Heart left ventricle (tissue), 16 donors: Measurements from ENCODE around the gene SIGLEC8. TPM values are rescaled to one million over a fixed set of nuclear protein-coding genes. Genes with fewer than 3 reads are reported as not detected.

Experiments
- ATAC-seq, 4 donors: fragments of 200-7000 bp; cut with Tn5 transposase; one replicate each; pipeline ENCODE4 v1.9.1; 2020 to 2022; ENCODE audit warnings: moderate library complexity in 4 of 4, mild to moderate bottlenecking in 3 of 4, moderate number of reproducible peaks in 1 of 4
- DNase-seq, 5 donors: peaks; one replicate each; pipeline ENCODE4 v3.0.0-alpha.2; 2020
- H3K27ac ChIP-seq, 12 donors: fragments of 200-600 bp; sonication (generic) in 4 of 12; one replicate each; pipeline versions ENCODE4 v1.5.0 to v1.8.0; 2016 to 2022; ENCODE audit warnings: mild to moderate bottlenecking in 2 of 12
- H3K27me3 ChIP-seq, 9 donors: fragments of 200-600 bp; sonication (generic) in 2 of 9; one replicate each; pipeline versions ENCODE4 v1.5.1 to v1.8.0; 2016 to 2022; ENCODE audit warnings: mild to moderate bottlenecking in 3 of 9
- H3K36me3 ChIP-seq, 9 donors: fragments of 200-600 bp; sonication (generic) in 2 of 9; one replicate each; pipeline versions ENCODE4 v1.5.0 to v1.8.0; 2018 to 2022; ENCODE audit warnings: mild to moderate bottlenecking in 2 of 9
- H3K4me1 ChIP-seq, 12 donors: fragments of 200-600 bp; sonication (generic) in 4 of 12; one replicate each; pipeline versions ENCODE4 v1.5.0 to v1.8.0; 2016 to 2022; ENCODE audit warnings: mild to moderate bottlenecking in 3 of 12
- H3K4me3 ChIP-seq, 12 donors: fragments of 200-600 bp; sonication (generic) in 4 of 12; one replicate each; pipeline versions ENCODE4 v1.5.0 to v1.8.0; 2017 to 2022; ENCODE audit warnings: mild to moderate bottlenecking in 9 of 12, moderate library complexity in 4 of 12
- H3K9me3 ChIP-seq, 12 donors: fragments of 200-600 bp; sonication (generic) in 4 of 12; one replicate each; pipeline versions ENCODE4 v1.5.0 to v1.8.0; 2016 to 2022; ENCODE audit warnings: mild to moderate bottlenecking in 1 of 12
- CTCF ChIP-seq, 12 donors: fragments of 200-600 bp; sonication (generic) in 4 of 12; IDR thresholded peaks; one replicate each; pipeline versions ENCODE4 v1.5.0 to v1.8.0; 2018 to 2022; ENCODE audit warnings: antibody characterized with exemption in 12 of 12, mild to moderate bottlenecking in 5 of 12
- POLR2A ChIP-seq, 2 donors: fragments of 450-650 bp; IDR thresholded peaks; one replicate each; pipeline ENCODE4 v1.6.1; 2017; ENCODE audit warnings: antibody characterized with exemption in 2 of 2, mild to moderate bottlenecking in 2 of 2, moderate library complexity in 2 of 2
- WGBS, 4 donors: extraction: QIAGEN DNeasy Blood & Tissue Kit in 2 of 4; methylation state at CpG; one replicate each; pipeline versions ENCODE4 v1.1.5 to v1.1.7; 2013 to 2018; 5-methylcytosine and 5-hydroxymethylcytosine counted together
- intact Hi-C, 10 donors: fragments of 100-400 bp; cut with DNase I; formaldehyde crosslinking; loops; one replicate each; pipeline versions ENCODE4 v1.11.1 to v1.14.2; 2022
- long read RNA-seq, 3 donors: library from polyadenylated mRNA; unstranded; transcript quantifications; one replicate each; pipeline ENCODE4 v2.0.0, GENCODE V29; 2020 to 2021
- polyA plus RNA-seq, 2 donors: library from polyadenylated mRNA; stranded (reverse); fragments of 200-250 nt; gene quantifications; one replicate each; pipeline ENCODE4 v1.2.3, GENCODE V29; 2013
- total RNA-seq, 9 donors: library from RNA; depleted of rRNA in 2 of 9; stranded (reverse); fragments of >200 nt in 2 of 9; fragmentation: NEBNext Ultra II Directional in 3 of 9; extraction: Animal tissue kit (Norgen Biotek cat#: 25700) in 3 of 9; gene quantifications; one replicate each; pipeline versions ENCODE4 v1.1.0 to v1.2.4, GENCODE V29; 2016 to 2023
- donor health status: ischemic (EF 13 %, LVEDD 7.1; RV severe dilation, severe dysfunction).
- donor health status: healthy with polysubstance abuse.
- donor health status: DM: no; HTN: yes; CAD: no.
- donor health status: DM: no; HTN: no; CAD: no.
- donor health status: ischemic (EF 25% LVEDD 6.9; RV normal size, moderate dysfunction).
- donor health status: ischemic (EF 25% LVEDD 5.7; RV mildly dilated, moderate dysfunction).
- donor health status: healthy.
- donor health status: DM: yes; HTN: yes; CAD: no.
- donor health status: ischemic (EF 35%, LVEDD 5.7; RV mildly dilated, moderate dysfunction).
- donor health status: nonischemic (EF 11% LVEDD 7.7; RV severe dilation, severe dysfunction).
- donor health status: DM: yes; HTN: yes; CAD: no.
- donor health status: PGD.
- donor health status: ischemic (EF 29% LVEDD 5.4; RV normal size, mild dysfunction).
- donor health status: nonischemic (EF 23%, LVEDD 6.1; RV moderate dilation, normal function).

Gene SIGLEC8
- total RNA-seq (under 1 TPM in 2 of 9 donors, not detected in 7; 0.12 to 0.48 TPM), polyA plus RNA-seq (not detected)
- long read RNA-seq, donor 1 = 0 reads
- long read RNA-seq, donor 2 = 0 reads
- long read RNA-seq, donor 3 = 0 reads

GRCh38 chr19:51458051-51458645 is at the start of gene SIGLEC8:
TSS of gene SIGLEC8 (minus strand) at chr19:51458454. CDS start at chr19:51458387, 67 bp downstream.
- peak within 1 kb of the TSS in 1 of 12 donors; percentile 30 for H3K4me3 ChIP-seq
- intact Hi-C loops = no loop called here
- H3K4me1 ChIP-seq = peaks cover 0 to 28% (median 0%) of the 10 kb centered on the region in 12 donors
- no peaks in the 10 kb centered on the region for H3K9me3 ChIP-seq
- DNase-seq (no peak), ATAC-seq (no peak)
- H3K27ac ChIP-seq = peak within 1 kb of the TSS in 1 of 12 donors; percentile 64
- H3K36me3 ChIP-seq = no peaks in the 10 kb centered on the region
- WGBS, 4 donors = 61 to 67% (median 62%) methylated on average over 9 to 10 of the region's 10 CpGs
- TF ChIP-seq CTCF (IDR thresholded peaks at IDR 0.05) = no peak
- TF ChIP-seq POLR2A (IDR thresholded peaks at IDR 0.05) = no peak
- peaks cover 0 to 64% (median 9%) of the 10 kb centered on the region in 9 donors for H3K27me3 ChIP-seq

GRCh38 chr19:51507640-51508058 is 49.4 kb upstream of the SIGLEC8 start:
- TF ChIP-seq POLR2A (IDR thresholded peaks at IDR 0.05) (no peak), CTCF (IDR thresholded peaks at IDR 0.05) (no peak)
- Histone ChIP-seq H3K4me1 (peaks cover 0 to 36% (median 0%) of the 10 kb centered on the region in 12 donors), H3K4me3 (no peak overlapping the region), H3K27ac (peak overlapping the region in 1 of 12 donors; percentile 64), H3K27me3 (peaks cover 0 to 30% (median 9%) of the 10 kb centered on the region in 9 donors), H3K9me3 (peaks cover 0 to 11% (median 0%) of the 10 kb centered on the region in 12 donors), H3K36me3 (no peaks in the 10 kb centered on the region)
- WGBS, 4 donors = 53 to 66% (median 61%) methylated on average over 6 of the region's 6 CpGs
- no peak for DNase-seq
- ATAC-seq = no peak
- intact Hi-C loops = no loop called here

GRCh38 chr19:51507192-51507591 is 48.9 kb upstream of the SIGLEC8 start:
- ATAC-seq (peak in 2 of 4 donors; percentile 11 to 53), DNase-seq (no peak)
- WGBS, 4 donors = 37 to 42% (median 39%) methylated on average over 3 of the region's 3 CpGs
- Histone ChIP-seq H3K4me1 (peaks cover 0 to 40% (median 0%) of the 10 kb centered on the region in 12 donors), H3K27me3 (peaks cover 0 to 30% (median 9%) of the 10 kb centered on the region in 9 donors), H3K36me3 (no peaks in the 10 kb centered on the region), H3K9me3 (peaks cover 0 to 11% (median 0%) of the 10 kb centered on the region in 12 donors), H3K4me3 (no peak overlapping the region), H3K27ac (peak overlapping the region in 1 of 12 donors; percentile 64)
- intact Hi-C loops = no loop called here
- TF ChIP-seq CTCF (IDR thresholded peaks at IDR 0.05) = no peak
- TF ChIP-seq POLR2A (IDR thresholded peaks at IDR 0.05) = no peak

GRCh38 chr19:51505904-51506303 is 47.6 kb upstream of the SIGLEC8 start:
- intact Hi-C loops = no loop called here
- no peaks in the 10 kb centered on the region for H3K36me3 ChIP-seq
- peaks cover 0 to 11% (median 0%) of the 10 kb centered on the region in 12 donors for H3K9me3 ChIP-seq
- DNase-seq (no peak), ATAC-seq (no peak)
- peaks cover 0 to 50% (median 0%) of the 10 kb centered on the region in 12 donors for H3K4me1 ChIP-seq
- H3K4me3 ChIP-seq = no peak overlapping the region
- H3K27ac ChIP-seq = no peak overlapping the region
- H3K27me3 ChIP-seq = peaks cover 0 to 19% (median 2%) of the 10 kb centered on the region in 9 donors
- 25 to 40% (median 30%) methylated on average over 3 of the region's 3 CpGs for WGBS, 4 donors
- no peak for TF ChIP-seq CTCF (IDR thresholded peaks at IDR 0.05)
- TF ChIP-seq POLR2A (IDR thresholded peaks at IDR 0.05) = no peak
